Suprapubic skin (tissue), 4 donors: ENCODE data around the gene MYH6.

ENCODE experiments used
- CTCF ChIP-seq, 2 donors: fragments of 200-600 bp in 1 of 2; fragments of 450-650 bp in 1 of 2; sonication (generic) in 1 of 2; IDR thresholded peaks; one replicate each; pipeline ENCODE4 v1.5.1; 2016 to 2019; ENCODE audit warnings: antibody characterized with exemption in 2 of 2, mild to moderate bottlenecking in 1 of 2, moderate library complexity in 1 of 2
- POLR2A ChIP-seq, 2 donors: fragments of 450-650 bp; IDR thresholded peaks; one replicate each; pipeline ENCODE4 v1.6.1; 2017; ENCODE audit warnings: antibody characterized with exemption in 2 of 2, mild to moderate bottlenecking in 2 of 2, moderate library complexity in 2 of 2
- POLR2AphosphoS5 ChIP-seq, 3 donors: sonication (generic); formaldehyde crosslinking; IDR thresholded peaks; one replicate each; pipeline ENCODE4 v1.6.1; 2017; ENCODE audit warnings: antibody characterized with exemption in 3 of 3

- TF ChIP-seq CTCF (IDR thresholded peaks at IDR 0.05), result no peak
- no peak for TF ChIP-seq POLR2A (IDR thresholded peaks at IDR 0.05)
- no peak for TF ChIP-seq POLR2AphosphoS5 (IDR thresholded peaks at IDR 0.05)
Measured at GRCh38 chr14:23441076-23441475, 33.0 kb upstream of the MYH6 start.
